NCI-H446 (cell line): ENCODE results near the gene PRSS33.

ENCODE experiments used
- DNase-seq, 2 experiments: peaks; one replicate each; lab custom pipeline; 2025; lab: John Stamatoyannopoulos, UW

The PRSS33 gene

GRCh38 chr16:2739625-2740430, 47.5 kb downstream of the PRSS33 start:
- DNase-seq = no peak

DNA sequence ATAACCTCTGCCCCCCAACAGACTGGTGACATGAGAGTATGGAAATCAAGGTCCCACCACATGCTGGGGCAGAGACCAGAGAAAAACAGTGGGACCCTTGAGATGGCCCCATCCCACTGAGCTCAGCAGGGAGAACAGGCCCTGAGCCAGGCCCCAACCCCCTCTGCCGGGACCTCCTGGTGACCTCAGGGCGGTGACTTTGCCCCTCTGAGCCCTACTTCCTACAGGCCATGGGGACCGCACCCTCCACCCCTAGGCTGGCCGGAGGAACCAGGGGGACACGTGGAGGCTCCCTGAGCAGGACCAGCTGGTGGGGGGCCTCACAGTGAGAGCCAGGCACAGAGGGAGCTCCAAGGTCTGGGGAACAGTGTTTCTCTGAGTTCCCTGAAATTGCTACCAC, 48.7 kb downstream of the PRSS33 start:
- DNase-seq = no peak

GRCh38 chr16:2737895-2738418, 49.4 kb downstream of the PRSS33 start:
- no peak for DNase-seq

GRCh38 chr16:2737238-2737605, 50.1 kb downstream of the PRSS33 start:
- DNase-seq = no peak

- DNase-seq = no peak
Observed at GRCh38 chr16:2736476-2737237, 50.7 kb downstream of the PRSS33 start.

- DNase-seq = no peak
Observed at GRCh38 chr16:2734844-2735515, 52.4 kb downstream of the PRSS33 start.
